H1 (cell line): Measurements from ENCODE around the gene PDK2. TPM values are rescaled to one million over a fixed set of nuclear protein-coding genes. Genes with fewer than 3 reads are reported as not detected.
A peak's percentile ranks its signal among the peaks of the same experiment; 100 is the strongest.

Experiments used
- CTCF ChIA-PET: fragments of 300-600 bp; sonication (Branson Sonifier 250); formaldehyde crosslinking; loops from one replicate; lab custom pipeline; 2021; ENCODE audit not compliant: partially characterized antibody; lab: Charles Lee
- POLR2A ChIA-PET: fragments of 300-600 bp; sonication (Branson Sonifier 250); formaldehyde crosslinking; loops from one replicate; lab custom pipeline; 2021; ENCODE audit warnings: inconsistent platforms; ENCODE audit not compliant: partially characterized antibody; lab: Charles Lee
- DNase-seq, 2 experiments: peaks; one replicate each; pipeline versions ENCODE4 v3.0.0 to v3.0.0-alpha.2; 2010 to 2022; ENCODE audit warnings: low spot score in 2 of 2, low read depth in 1 of 2, mixed read lengths in 1 of 2
- FAIRE-seq: peaks from 2 replicates; lab custom pipeline; 2011; peaks lifted over from hg19 to GRCh38; lab: Jason Lieb, UNC
- H2AFZ ChIP-seq: 2 replicates; pipeline ENCODE4 v1.8.1; 2012; ENCODE audit warnings: low read length, inconsistent platforms
- H2AK5ac ChIP-seq: 2 replicates; pipeline ENCODE4 v1.6.1; 2013; ENCODE audit warnings: low read depth, low read length
- H2BK120ac ChIP-seq: replicated peaks from 2 replicates; pipeline ENCODE3; 2013; ENCODE audit warnings: low read depth, low read length, inconsistent platforms
- H2BK12ac ChIP-seq: 2 replicates; pipeline ENCODE4 v1.6.1; 2013; ENCODE audit warnings: low read depth, low read length
- H2BK15ac ChIP-seq: 2 replicates; pipeline ENCODE4 v1.6.1; 2013; ENCODE audit warnings: low read length
- H2BK20ac ChIP-seq: 2 replicates; pipeline ENCODE4 v1.6.1; 2013; ENCODE audit warnings: low read length
- H2BK5ac ChIP-seq: 2 replicates; pipeline ENCODE4 v1.6.1; 2013; ENCODE audit warnings: low read depth, low read length
- H3K14ac ChIP-seq: 2 replicates; pipeline ENCODE4 v1.6.1; 2013; ENCODE audit warnings: inconsistent platforms; ENCODE audit not compliant: insufficient read length
- H3K18ac ChIP-seq: 2 replicates; pipeline ENCODE4 v1.6.1; 2013; ENCODE audit warnings: low read length; ENCODE audit errors: extremely low read depth
- H3K23ac ChIP-seq: 2 replicates; pipeline ENCODE4 v1.6.1; 2013; ENCODE audit warnings: inconsistent platforms; ENCODE audit not compliant: insufficient read length
- H3K23me2 ChIP-seq: 2 replicates; pipeline ENCODE4 v1.6.1; 2013; ENCODE audit warnings: low read depth, low read length
- H3K27ac ChIP-seq: 2 replicates; pipeline ENCODE4 v1.6.1; 2011; ENCODE audit warnings: low read depth, low read length, inconsistent platforms
- H3K27me3 ChIP-seq, 4 experiments: replicated peaks in 1 of 4; 1 replicate in 1 of 4; 2 replicates in 3 of 4; pipeline versions ENCODE4 v1.6.1 to v1.8.1; 2011 to 2013; ENCODE audit warnings: low read length in 3 of 4, mild to moderate bottlenecking in 3 of 4, inconsistent platforms in 2 of 4, mixed read lengths in 2 of 4, moderate library complexity in 1 of 4; ENCODE audit not compliant: control insufficient read depth in 3 of 4, insufficient read depth in 3 of 4; ENCODE audit errors: extremely low read depth in 1 of 4
- H3K36me3 ChIP-seq, 4 experiments: 2 replicates each; pipeline versions ENCODE4 v1.6.1 to v1.8.1; 2011 to 2013; ENCODE audit warnings: mild to moderate bottlenecking in 4 of 4, low read length in 3 of 4, moderate library complexity in 2 of 4, control low read depth in 1 of 4, inconsistent platforms in 1 of 4; ENCODE audit not compliant: insufficient read depth in 4 of 4, control insufficient read depth in 2 of 4
- H3K4ac ChIP-seq: replicated peaks from 2 replicates; pipeline ENCODE3; 2013; ENCODE audit warnings: low read length, low read depth, mixed read lengths, inconsistent platforms; ENCODE audit not compliant: insufficient read length
- H3K4me1 ChIP-seq, 4 experiments: replicated peaks in 1 of 4; 1 replicate in 1 of 4; 2 replicates in 3 of 4; pipeline versions ENCODE4 v1.6.1 to v1.8.1; 2011 to 2013; ENCODE audit warnings: low read length in 3 of 4, inconsistent platforms in 2 of 4, mixed read lengths in 1 of 4; ENCODE audit not compliant: insufficient read depth in 4 of 4, control insufficient read depth in 3 of 4
- H3K4me2 ChIP-seq, 2 experiments: 2 replicates each; pipeline versions ENCODE4 v1.6.1 to v1.8.1; 2011 to 2013; ENCODE audit warnings: low read depth in 2 of 2, low read length in 2 of 2, control low read depth in 1 of 2, inconsistent platforms in 1 of 2, mild to moderate bottlenecking in 1 of 2; ENCODE audit not compliant: insufficient read depth in 1 of 2
- H3K4me3 ChIP-seq, 4 experiments: fragments of 200-600, 300-600 bp in 1 of 4; sonication (generic), shearing (Covaris generic), sonication (Bioruptor Twin) in 1 of 4; 2 replicates each; pipeline versions ENCODE4 v1.5.1 to v1.8.1; 2011 to 2016; ENCODE audit warnings: low read length in 4 of 4, low read depth in 3 of 4, control low read depth in 2 of 4, inconsistent platforms in 2 of 4, mild to moderate bottlenecking in 2 of 4, mixed read lengths in 1 of 4, moderate library complexity in 1 of 4; ENCODE audit not compliant: insufficient read depth in 2 of 4; ENCODE audit errors: extremely low read depth in 1 of 4
- H3K56ac ChIP-seq: replicated peaks from 2 replicates; pipeline ENCODE3; 2013; ENCODE audit warnings: low read depth, mild to moderate bottlenecking, mixed read lengths, low read length, inconsistent platforms; ENCODE audit not compliant: insufficient read length
- H3K79me1 ChIP-seq: 2 replicates; pipeline ENCODE4 v1.6.1; 2013; ENCODE audit warnings: low read depth, low read length, control low read depth
- H3K79me2 ChIP-seq, 2 experiments: 2 replicates each; pipeline versions ENCODE4 v1.6.1 to v1.8.1; 2012 to 2013; ENCODE audit warnings: low read length in 2 of 2, mild to moderate bottlenecking in 2 of 2, inconsistent platforms in 1 of 2; ENCODE audit not compliant: insufficient read depth in 2 of 2, control insufficient read depth in 1 of 2
- H3K9ac ChIP-seq, 4 experiments: replicated peaks in 1 of 4; 1 replicate in 1 of 4; 2 replicates in 3 of 4; pipeline versions ENCODE4 v1.6.1 to v1.8.1; 2011 to 2013; ENCODE audit warnings: low read depth in 3 of 4, low read length in 3 of 4, control low read depth in 2 of 4, mild to moderate bottlenecking in 2 of 4, moderate library complexity in 2 of 4, inconsistent platforms in 1 of 4; ENCODE audit errors: extremely low read depth in 1 of 4
- H3K9me3 ChIP-seq, 2 experiments: 2 replicates each; pipeline versions ENCODE4 v1.6.1 to v1.8.1; 2012 to 2013; ENCODE audit warnings: mild to moderate bottlenecking in 2 of 2, moderate library complexity in 2 of 2, control low read depth in 1 of 2, inconsistent platforms in 1 of 2, low read depth in 1 of 2, low read length in 1 of 2, mixed read lengths in 1 of 2; ENCODE audit not compliant: insufficient read depth in 2 of 2
- H4K20me1 ChIP-seq, 2 experiments: replicated peaks in 1 of 2; 2 replicates each; pipeline versions ENCODE3 to v1.8.1; 2011 to 2013; ENCODE audit warnings: inconsistent platforms in 2 of 2, low read length in 2 of 2, mild to moderate bottlenecking in 1 of 2; ENCODE audit not compliant: insufficient read depth in 2 of 2, control insufficient read depth in 1 of 2
- H4K5ac ChIP-seq: 2 replicates; pipeline ENCODE4 v1.6.1; 2013; ENCODE audit warnings: low read length, low read depth, mixed read lengths, inconsistent platforms; ENCODE audit not compliant: insufficient read length
- H4K8ac ChIP-seq: 2 replicates; pipeline ENCODE4 v1.8.0; 2013; ENCODE audit warnings: mild to moderate bottlenecking, moderate library complexity, low read length, inconsistent platforms; ENCODE audit not compliant: insufficient read depth; ENCODE audit errors: extremely low read depth
- H4K91ac ChIP-seq: replicated peaks from 2 replicates; pipeline ENCODE3; 2013; ENCODE audit warnings: low read length, mixed read lengths, inconsistent platforms; ENCODE audit not compliant: insufficient read length
- BCL11A ChIP-seq, 2 experiments: IDR thresholded peaks; one replicate each; pipeline ENCODE4 v1.6.1; 2011; ENCODE audit warnings: low read depth in 2 of 2, low read length in 2 of 2, mild to moderate bottlenecking in 2 of 2
- CEBPB ChIP-seq: IDR thresholded peaks from 2 replicates; pipeline ENCODE4 v1.6.1; 2012; ENCODE audit warnings: low read depth, low read length
- GTF2F1 ChIP-seq: IDR thresholded peaks from 2 replicates; pipeline ENCODE4 v1.6.1; 2012; ENCODE audit warnings: low read depth, low read length, improper control_type of control experiment, borderline replicate concordance
- SP1 ChIP-seq: IDR thresholded peaks from 2 replicates; pipeline ENCODE4 v1.6.1; 2011; ENCODE audit warnings: low read depth, low read length
- SUZ12 ChIP-seq: fragments of 200-600 bp; sonication (generic); IDR thresholded peaks from 2 replicates; pipeline ENCODE4 v1.6.1; 2012; ENCODE audit warnings: mild to moderate bottlenecking, inconsistent platforms, low read length, moderate library complexity, mixed read lengths
- USF2 ChIP-seq: IDR thresholded peaks from 2 replicates; pipeline ENCODE4 v1.6.1; 2011; ENCODE audit warnings: low read length, improper control_type of control experiment
- ZNF274 ChIP-seq: IDR thresholded peaks from 2 replicates; pipeline ENCODE4 v1.7.0; 2012; ENCODE audit warnings: low read length, borderline replicate concordance; ENCODE audit errors: extremely low read depth
- WGBS, 2 experiments: shearing (Covaris generic) in 1 of 2; methylation state at CpG; one replicate each; pipeline versions ENCODE4 v1.1.6 to v1.1.7; 2013 to 2015; ENCODE audit warnings: low lambda C conversion rate in 2 of 2, mixed read lengths in 2 of 2, inconsistent platforms in 1 of 2, low coverage in 1 of 2, missing lambda C conversion rate in 1 of 2; ENCODE audit not compliant: insufficient replicate concordance in 2 of 2, insufficient coverage in 1 of 2, insufficient read length in 1 of 2; ENCODE audit errors: extremely low coverage in 1 of 2, missing lambda C conversion rate in 1 of 2; 5-methylcytosine and 5-hydroxymethylcytosine counted together
- polyA plus RNA-seq, 7 experiments: library from polyadenylated mRNA; depleted of rRNA in 3 of 7; stranded (reverse) in 5 of 7; unstranded in 2 of 7; fragments of >200 nt in 5 of 7; fragments of 200-250 nt in 2 of 7; gene quantifications; 1 replicate in 5 of 7; 2 replicates in 1 of 7; 4 replicates in 1 of 7; pipeline versions ENCODE4 v1.2.1 to v1.2.3, GENCODE V29; 2011 to 2013; ENCODE audit warnings: missing spikeins in 2 of 7, mixed read lengths in 2 of 7
- total RNA-seq: library from RNA; stranded (reverse); fragmentation: NEBNext Ultra II Directional; extraction: Animal tissue kit (Norgen Biotek cat#: 25700); gene quantifications from 2 replicates; pipeline ENCODE4 v1.2.1, GENCODE V29; 2021

The PDK2 gene
- total and polyA plus RNA-seq, 2 of the 8 experiments (the other 6 are each of a cell fraction or from before 2014, with no cell fraction given), result 18.3 to 121 TPM

DNA sequence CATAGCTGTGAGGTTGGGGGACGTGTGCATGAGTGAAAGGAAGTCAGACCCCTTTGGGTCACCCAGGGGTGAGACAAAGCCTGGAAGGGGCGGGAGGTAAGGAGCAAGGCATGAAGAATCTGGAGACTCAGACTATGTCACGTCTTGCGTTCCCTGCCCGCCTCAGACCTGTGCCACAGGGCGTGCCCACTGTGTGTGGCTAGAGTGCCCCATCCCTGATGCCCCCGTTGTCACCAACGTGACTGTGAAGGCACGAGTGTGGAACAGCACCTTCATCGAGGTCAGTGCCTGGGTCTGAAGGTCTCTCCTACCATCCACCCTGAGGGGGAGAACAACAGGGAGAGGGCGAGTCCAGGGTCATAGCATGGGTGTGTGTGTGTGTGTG, 15.1 kb upstream of the PDK2 start:
- Histone ChIP-seq H3K27ac (no peak overlapping the region), H2BK12ac (peak overlapping the region; percentile 27; the same call in 1 of the 2 replicates), H3K4me2 (no peak overlapping the region), H3K56ac (no peak overlapping the region), H2AK5ac (0 out of 2 replicates have a peak overlapping the region, but pooled peaks have one; percentile 28), H3K23ac (no peak overlapping the region), H3K79me1 (no peaks in the 10 kb centered on the region), H2BK20ac (no peak overlapping the region), H2BK5ac (no peak overlapping the region), H2BK120ac (no peak overlapping the region), H2AFZ (no peak overlapping the region), H4K5ac (no peak overlapping the region), H3K9me3 (no peaks in the 10 kb centered on the region), H2BK15ac (no peak overlapping the region), H4K8ac (no peak overlapping the region; the same call in 1 of the 2 replicates), H3K79me2 (no peaks in the 10 kb centered on the region), H3K18ac (no peak overlapping the region), H3K27me3 (no peaks in the 10 kb centered on the region; a peak in 2 of 7 replicates), H3K23me2 (no peaks in the 10 kb centered on the region), H3K9ac (no peak overlapping the region), H3K4me3 (no peak overlapping the region), H3K14ac (no peak overlapping the region), H3K4ac (no peak overlapping the region), H4K20me1 (peaks cover 2 to 8% of the 10 kb centered on the region in 2 experiments), H3K36me3 (peaks cover 0 to 6% (median 1%) of the 10 kb centered on the region in 4 experiments; a peak in 3 of 8 replicates), H3K4me1 (peaks cover 0 to 4% (median 3%) of the 10 kb centered on the region in 4 experiments; a peak in 3 of 7 replicates), H4K91ac (no peak overlapping the region)
- POLR2A ChIA-PET, result interaction anchor here (1.0 kb wide), 1 partner anchor 24 kb away, joined by 8 read pairs; the partner anchor contains the start of gene ITGA3
- FAIRE-seq, result no peak
- DNase-seq, result no peak
- CTCF ChIA-PET, result interaction anchor here (0.6 to 10.1 kb wide), 28 partner anchors 7 to 1624 kb away, joined by 3 to 169 read pairs (median 3); partner anchors contain the start of gene ITGA3
- WGBS, 2 experiments, result 89% methylated on average over 10 of the region's 11 CpGs; no CpG with 5 or more reads in 1 of the 2 experiments
- TF ChIP-seq SP1 (no peak), GTF2F1 (no peak), CEBPB (no peak), ZNF274 (no peak), USF2 (no peak), BCL11A (IDR thresholded peaks at IDR 0.05; ENCODE audit: low read depth in 2 of 2, low read length in 2 of 2) (no peak), SUZ12 (no peak)
